Endodermal cell (in vitro differentiated cells): ENCODE data around the gene FAM124B. TPM values are rescaled to one million over a fixed set of nuclear protein-coding genes. Genes with fewer than 3 reads are reported as not detected.

Experiments used
- DNase-seq: peaks from one replicate; pipeline ENCODE4 v3.0.0-alpha.2; 2017
- H3K27ac ChIP-seq: 2 replicates; pipeline ENCODE4 v1.5.1; 2013; ENCODE audit warnings: mild to moderate bottlenecking, low read depth, low read length, moderate library complexity
- H3K27me3 ChIP-seq: 2 replicates; pipeline ENCODE4 v1.6.1; 2013; ENCODE audit warnings: mild to moderate bottlenecking, low read length, moderate library complexity; ENCODE audit not compliant: insufficient read depth, control insufficient read depth, poor library complexity, severe bottlenecking
- H3K36me3 ChIP-seq: 2 replicates; pipeline ENCODE4 v1.7.0; 2013; ENCODE audit warnings: mild to moderate bottlenecking, low read length, moderate library complexity; ENCODE audit not compliant: control insufficient read depth, insufficient read depth
- H3K4me1 ChIP-seq: one replicate; pipeline ENCODE4 v1.7.0; 2013; ENCODE audit warnings: low read length; ENCODE audit not compliant: control insufficient read depth, insufficient read depth
- H3K4me3 ChIP-seq: 2 replicates; pipeline ENCODE4 v1.5.1; 2013; ENCODE audit warnings: mild to moderate bottlenecking, low read length, moderate library complexity
- H3K9ac ChIP-seq: 2 replicates; pipeline ENCODE4 v1.6.1; 2013; ENCODE audit warnings: mild to moderate bottlenecking, low read length, moderate library complexity; ENCODE audit not compliant: poor library complexity, severe bottlenecking; ENCODE audit errors: extremely low read depth
- H3K9me3 ChIP-seq: 2 replicates; pipeline ENCODE4 v1.6.1; 2013; ENCODE audit warnings: mild to moderate bottlenecking, low read length, moderate library complexity; ENCODE audit not compliant: control insufficient read depth
- H3K27ac Mint-ChIP-seq: 2 replicates; pipeline ENCODE4 v1.8.0; 2020; ENCODE audit warnings: mixed read lengths
- H3K27me3 Mint-ChIP-seq: 2 replicates; pipeline ENCODE4 v1.8.0; 2021; ENCODE audit warnings: mild to moderate bottlenecking, mixed read lengths; ENCODE audit not compliant: insufficient read depth
- H3K36me3 Mint-ChIP-seq: 2 replicates; pipeline ENCODE4 v1.8.0; 2020; ENCODE audit warnings: low read depth, mixed read lengths
- H3K4me1 Mint-ChIP-seq: 2 replicates; pipeline ENCODE4 v1.8.0; 2020; ENCODE audit warnings: mixed read lengths
- H3K4me3 Mint-ChIP-seq: 2 replicates; pipeline ENCODE4 v1.8.0; 2020; ENCODE audit warnings: mild to moderate bottlenecking, moderate library complexity, mixed read lengths
- H3K9me3 Mint-ChIP-seq: 2 replicates; pipeline ENCODE4 v1.8.0; 2020; ENCODE audit warnings: mild to moderate bottlenecking, mixed read lengths
- WGBS, 2 experiments: methylation state at CpG; one replicate each; pipeline versions ENCODE4 v1.1.5 to v1.1.7; 2013; ENCODE audit warnings: missing lambda C conversion rate in 2 of 2, mixed read lengths in 1 of 2; ENCODE audit not compliant: insufficient coverage in 1 of 2, insufficient read length in 1 of 2; 5-methylcytosine and 5-hydroxymethylcytosine counted together
- total RNA-seq, 2 donors: library from RNA; stranded (reverse); fragmentation: NEBNext Ultra II Directional in 1 of 2; extraction: Animal tissue kit (Norgen Biotek cat#: 25700) in 1 of 2; gene quantifications; 2 replicates in 1 of 2; 3 replicates in 1 of 2; pipeline ENCODE4 v1.2.1, GENCODE V29; 2021
- TF ChIP-seq, protein P1 (sequence below): fragments of 200-600 bp; sonication (generic); conservative IDR thresholded peaks from 2 replicates; pipeline ENCODE4 v1.5.0; 2021; ENCODE audit warnings: antibody characterized with exemption, mild to moderate bottlenecking

FAM124B gene
- total RNA-seq, 2 donors from 2014 or later, result 0.58 to 1.2 TPM

DNA sequence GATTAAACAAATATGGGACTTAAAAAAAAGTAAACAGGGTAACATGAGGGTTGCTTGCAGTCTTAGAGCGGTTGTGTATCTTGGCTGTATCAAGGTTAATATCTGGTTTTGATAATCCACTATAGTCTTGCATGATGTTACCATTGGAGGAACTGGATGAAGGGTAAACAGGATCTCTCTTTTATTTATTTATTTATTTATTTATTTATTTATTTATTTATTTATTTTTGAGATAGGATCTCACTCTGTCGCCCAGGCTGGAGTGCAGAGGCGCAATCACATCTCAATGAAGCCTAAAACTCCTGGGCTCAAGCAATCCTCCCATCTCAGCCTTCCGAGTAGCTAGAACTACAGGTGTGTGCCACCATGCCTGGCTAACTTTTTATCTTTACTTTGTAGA, 42.9 kb upstream of the FAM124B start:
- H3K9ac ChIP-seq, result no peak overlapping the region
- Mint-ChIP-seq H3K36me3 (no peaks in the 10 kb centered on the region), H3K27ac (no peak overlapping the region), H3K4me3 (no peak overlapping the region), H3K27me3 (no peaks in the 10 kb centered on the region), H3K9me3 (peaks cover 14% of the 10 kb centered on the region), H3K4me1 (no peaks in the 10 kb centered on the region)
- no peaks in the 10 kb centered on the region for H3K36me3 ChIP-seq
- H3K4me3 ChIP-seq, result no peak overlapping the region
- H3K4me1 ChIP-seq, result no peaks in the 10 kb centered on the region
- 89 to 96% methylated on average over 4 of the region's 4 CpGs for WGBS, 2 experiments
- TF ChIP-seq, protein P1, sequence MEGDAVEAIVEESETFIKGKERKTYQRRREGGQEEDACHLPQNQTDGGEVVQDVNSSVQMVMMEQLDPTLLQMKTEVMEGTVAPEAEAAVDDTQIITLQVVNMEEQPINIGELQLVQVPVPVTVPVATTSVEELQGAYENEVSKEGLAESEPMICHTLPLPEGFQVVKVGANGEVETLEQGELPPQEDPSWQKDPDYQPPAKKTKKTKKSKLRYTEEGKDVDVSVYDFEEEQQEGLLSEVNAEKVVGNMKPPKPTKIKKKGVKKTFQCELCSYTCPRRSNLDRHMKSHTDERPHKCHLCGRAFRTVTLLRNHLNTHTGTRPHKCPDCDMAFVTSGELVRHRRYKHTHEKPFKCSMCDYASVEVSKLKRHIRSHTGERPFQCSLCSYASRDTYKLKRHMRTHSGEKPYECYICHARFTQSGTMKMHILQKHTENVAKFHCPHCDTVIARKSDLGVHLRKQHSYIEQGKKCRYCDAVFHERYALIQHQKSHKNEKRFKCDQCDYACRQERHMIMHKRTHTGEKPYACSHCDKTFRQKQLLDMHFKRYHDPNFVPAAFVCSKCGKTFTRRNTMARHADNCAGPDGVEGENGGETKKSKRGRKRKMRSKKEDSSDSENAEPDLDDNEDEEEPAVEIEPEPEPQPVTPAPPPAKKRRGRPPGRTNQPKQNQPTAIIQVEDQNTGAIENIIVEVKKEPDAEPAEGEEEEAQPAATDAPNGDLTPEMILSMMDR, result no peak
- H3K27ac ChIP-seq, result no peak overlapping the region
- no peaks in the 10 kb centered on the region for H3K27me3 ChIP-seq
- H3K9me3 ChIP-seq, result no peaks in the 10 kb centered on the region
- no peak for DNase-seq

DNA sequence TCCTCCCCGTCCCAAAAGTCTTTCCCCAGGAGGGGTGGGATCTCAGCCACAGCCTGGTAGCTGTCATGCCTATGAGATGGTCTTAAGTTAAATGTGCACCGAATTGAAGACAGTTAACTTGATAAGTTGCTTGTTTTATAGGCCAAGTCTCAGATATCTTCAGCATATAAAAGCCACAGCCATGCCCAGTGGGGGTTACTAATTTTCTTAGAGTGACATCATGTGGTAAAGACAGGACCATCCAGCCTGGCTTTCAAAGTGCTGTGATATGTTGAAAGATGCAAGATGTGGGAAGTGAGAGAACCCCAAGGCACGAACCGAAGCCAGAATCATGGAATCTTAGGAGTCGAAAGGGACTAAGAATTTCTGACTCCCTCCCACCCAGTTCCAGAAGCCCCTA, 42.1 kb upstream of the FAM124B start:
- H3K27ac ChIP-seq, result no peak overlapping the region
- no peaks in the 10 kb centered on the region for H3K9me3 ChIP-seq
- WGBS, 2 experiments, result 91 to 100% methylated on average over 1 to 5 of the region's 5 CpGs
- DNase-seq, result no peak
- H3K9ac ChIP-seq, result no peak overlapping the region
- Mint-ChIP-seq H3K9me3 (peaks cover 14% of the 10 kb centered on the region), H3K4me3 (no peak overlapping the region), H3K4me1 (no peaks in the 10 kb centered on the region), H3K27me3 (no peaks in the 10 kb centered on the region), H3K36me3 (no peaks in the 10 kb centered on the region), H3K27ac (no peak overlapping the region)
- H3K36me3 ChIP-seq, result no peaks in the 10 kb centered on the region
- no peaks in the 10 kb centered on the region for H3K4me1 ChIP-seq
- no peaks in the 10 kb centered on the region for H3K27me3 ChIP-seq
- TF ChIP-seq, protein P1, result no peak
- no peak overlapping the region for H3K4me3 ChIP-seq

DNA sequence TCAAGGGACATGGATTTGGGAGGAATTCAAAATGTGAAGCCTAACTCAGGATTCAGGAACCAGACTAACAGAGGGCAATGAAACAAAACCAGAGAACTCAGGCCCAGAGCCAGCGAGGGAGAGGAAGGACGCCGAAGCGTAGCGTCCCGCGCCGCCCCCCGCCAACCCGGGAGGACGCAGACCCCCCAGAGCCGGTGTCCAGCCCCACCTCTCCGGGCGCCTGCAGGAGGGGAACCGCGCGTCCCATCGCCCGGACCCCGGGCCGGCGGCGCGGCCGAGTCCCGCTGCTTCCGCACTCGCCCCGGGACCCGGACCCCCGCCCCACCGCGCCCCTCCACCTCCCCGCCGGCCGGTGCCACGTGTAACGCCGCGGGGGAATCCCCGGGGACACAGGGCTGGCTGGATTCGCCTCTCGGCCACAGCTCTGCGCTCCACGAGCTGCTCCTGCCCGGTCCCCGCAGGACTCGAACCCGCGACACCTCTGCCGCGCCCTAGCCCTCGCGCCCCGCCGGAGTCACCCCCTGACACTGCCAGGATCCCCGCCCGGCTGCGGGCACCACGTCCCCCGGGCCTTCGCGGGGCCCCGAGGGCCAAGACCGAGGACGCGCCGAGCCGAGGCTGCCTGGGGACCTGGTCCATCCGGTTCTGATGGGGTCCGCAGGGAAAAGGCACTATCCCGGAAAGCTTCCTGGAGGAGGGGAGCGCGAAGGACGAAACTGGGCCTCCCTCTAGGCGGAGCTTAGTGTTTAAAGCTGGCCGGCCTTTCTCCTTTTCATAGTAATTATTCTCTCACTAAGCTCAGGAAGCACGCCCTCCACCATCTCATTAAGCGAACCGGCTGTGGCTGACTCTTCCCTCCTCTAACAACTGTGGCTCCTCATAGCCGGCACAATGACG, 40.4 kb upstream of the FAM124B start:
- H3K4me1 Mint-ChIP-seq, result no peaks in the 10 kb centered on the region
- peaks cover 14% of the 10 kb centered on the region for H3K9me3 Mint-ChIP-seq
- 95 to 97% methylated on average over 17 to 82 of the region's 82 CpGs for WGBS, 2 experiments
- no peak overlapping the region for H3K27ac ChIP-seq
- no peak overlapping the region for H3K4me3 ChIP-seq
- H3K4me1 ChIP-seq, result no peaks in the 10 kb centered on the region
- H3K27me3 Mint-ChIP-seq, result no peaks in the 10 kb centered on the region
- no peak overlapping the region for H3K9ac ChIP-seq
- no peak overlapping the region for H3K4me3 Mint-ChIP-seq
- no peaks in the 10 kb centered on the region for H3K36me3 Mint-ChIP-seq
- no peaks in the 10 kb centered on the region for H3K36me3 ChIP-seq
- H3K27ac Mint-ChIP-seq, result no peak overlapping the region
- DNase-seq, result no peak
- H3K9me3 ChIP-seq, result no peaks in the 10 kb centered on the region
- TF ChIP-seq, protein P1, result no peak
- no peaks in the 10 kb centered on the region for H3K27me3 ChIP-seq
